H1 (cell line): ENCODE measurements around the gene RB1. TPM values are rescaled to one million over a fixed set of nuclear protein-coding genes. Genes with fewer than 3 reads are reported as not detected.

Experiments
- CTCF ChIA-PET: fragments of 300-600 bp; sonication (Branson Sonifier 250); formaldehyde crosslinking; loops from one replicate; lab custom pipeline; 2021; ENCODE audit not compliant: partially characterized antibody; lab: Charles Lee
- POLR2A ChIA-PET: fragments of 300-600 bp; sonication (Branson Sonifier 250); formaldehyde crosslinking; loops from one replicate; lab custom pipeline; 2021; ENCODE audit warnings: inconsistent platforms; ENCODE audit not compliant: partially characterized antibody; lab: Charles Lee
- DNase-seq, 2 experiments: peaks; one replicate each; pipeline versions ENCODE4 v3.0.0 to v3.0.0-alpha.2; 2010 to 2022; ENCODE audit warnings: low spot score in 2 of 2, low read depth in 1 of 2, mixed read lengths in 1 of 2
- FAIRE-seq: peaks from 2 replicates; lab custom pipeline; 2011; peaks lifted over from hg19 to GRCh38; lab: Jason Lieb, UNC
- H2AFZ ChIP-seq: 2 replicates; pipeline ENCODE4 v1.8.1; 2012; ENCODE audit warnings: low read length, inconsistent platforms
- H2AK5ac ChIP-seq: 2 replicates; pipeline ENCODE4 v1.6.1; 2013; ENCODE audit warnings: low read depth, low read length
- H2BK120ac ChIP-seq: replicated peaks from 2 replicates; pipeline ENCODE3; 2013; ENCODE audit warnings: low read depth, low read length, inconsistent platforms
- H2BK12ac ChIP-seq: 2 replicates; pipeline ENCODE4 v1.6.1; 2013; ENCODE audit warnings: low read depth, low read length
- H2BK15ac ChIP-seq: 2 replicates; pipeline ENCODE4 v1.6.1; 2013; ENCODE audit warnings: low read length
- H2BK20ac ChIP-seq: 2 replicates; pipeline ENCODE4 v1.6.1; 2013; ENCODE audit warnings: low read length
- H2BK5ac ChIP-seq: 2 replicates; pipeline ENCODE4 v1.6.1; 2013; ENCODE audit warnings: low read depth, low read length
- H3K14ac ChIP-seq: 2 replicates; pipeline ENCODE4 v1.6.1; 2013; ENCODE audit warnings: inconsistent platforms; ENCODE audit not compliant: insufficient read length
- H3K18ac ChIP-seq: 2 replicates; pipeline ENCODE4 v1.6.1; 2013; ENCODE audit warnings: low read length; ENCODE audit errors: extremely low read depth
- H3K23ac ChIP-seq: 2 replicates; pipeline ENCODE4 v1.6.1; 2013; ENCODE audit warnings: inconsistent platforms; ENCODE audit not compliant: insufficient read length
- H3K23me2 ChIP-seq: 2 replicates; pipeline ENCODE4 v1.6.1; 2013; ENCODE audit warnings: low read depth, low read length
- H3K27ac ChIP-seq: 2 replicates; pipeline ENCODE4 v1.6.1; 2011; ENCODE audit warnings: low read depth, low read length, inconsistent platforms
- H3K27me3 ChIP-seq, 4 experiments: replicated peaks in 1 of 4; 1 replicate in 1 of 4; 2 replicates in 3 of 4; pipeline versions ENCODE4 v1.6.1 to v1.8.1; 2011 to 2013; ENCODE audit warnings: low read length in 3 of 4, mild to moderate bottlenecking in 3 of 4, inconsistent platforms in 2 of 4, mixed read lengths in 2 of 4, moderate library complexity in 1 of 4; ENCODE audit not compliant: control insufficient read depth in 3 of 4, insufficient read depth in 3 of 4; ENCODE audit errors: extremely low read depth in 1 of 4
- H3K36me3 ChIP-seq, 4 experiments: 2 replicates each; pipeline versions ENCODE4 v1.6.1 to v1.8.1; 2011 to 2013; ENCODE audit warnings: mild to moderate bottlenecking in 4 of 4, low read length in 3 of 4, moderate library complexity in 2 of 4, control low read depth in 1 of 4, inconsistent platforms in 1 of 4; ENCODE audit not compliant: insufficient read depth in 4 of 4, control insufficient read depth in 2 of 4
- H3K4ac ChIP-seq: replicated peaks from 2 replicates; pipeline ENCODE3; 2013; ENCODE audit warnings: low read length, low read depth, mixed read lengths, inconsistent platforms; ENCODE audit not compliant: insufficient read length
- H3K4me1 ChIP-seq, 4 experiments: replicated peaks in 1 of 4; 1 replicate in 1 of 4; 2 replicates in 3 of 4; pipeline versions ENCODE4 v1.6.1 to v1.8.1; 2011 to 2013; ENCODE audit warnings: low read length in 3 of 4, inconsistent platforms in 2 of 4, mixed read lengths in 1 of 4; ENCODE audit not compliant: insufficient read depth in 4 of 4, control insufficient read depth in 3 of 4
- H3K4me2 ChIP-seq, 2 experiments: 2 replicates each; pipeline versions ENCODE4 v1.6.1 to v1.8.1; 2011 to 2013; ENCODE audit warnings: low read depth in 2 of 2, low read length in 2 of 2, control low read depth in 1 of 2, inconsistent platforms in 1 of 2, mild to moderate bottlenecking in 1 of 2; ENCODE audit not compliant: insufficient read depth in 1 of 2
- H3K4me3 ChIP-seq, 4 experiments: fragments of 200-600, 300-600 bp in 1 of 4; sonication (generic), shearing (Covaris generic), sonication (Bioruptor Twin) in 1 of 4; 2 replicates each; pipeline versions ENCODE4 v1.5.1 to v1.8.1; 2011 to 2016; ENCODE audit warnings: low read length in 4 of 4, low read depth in 3 of 4, control low read depth in 2 of 4, inconsistent platforms in 2 of 4, mild to moderate bottlenecking in 2 of 4, mixed read lengths in 1 of 4, moderate library complexity in 1 of 4; ENCODE audit not compliant: insufficient read depth in 2 of 4; ENCODE audit errors: extremely low read depth in 1 of 4
- H3K56ac ChIP-seq: replicated peaks from 2 replicates; pipeline ENCODE3; 2013; ENCODE audit warnings: low read depth, mild to moderate bottlenecking, mixed read lengths, low read length, inconsistent platforms; ENCODE audit not compliant: insufficient read length
- H3K79me1 ChIP-seq: 2 replicates; pipeline ENCODE4 v1.6.1; 2013; ENCODE audit warnings: low read depth, low read length, control low read depth
- H3K79me2 ChIP-seq, 2 experiments: 2 replicates each; pipeline versions ENCODE4 v1.6.1 to v1.8.1; 2012 to 2013; ENCODE audit warnings: low read length in 2 of 2, mild to moderate bottlenecking in 2 of 2, inconsistent platforms in 1 of 2; ENCODE audit not compliant: insufficient read depth in 2 of 2, control insufficient read depth in 1 of 2
- H3K9ac ChIP-seq, 4 experiments: replicated peaks in 1 of 4; 1 replicate in 1 of 4; 2 replicates in 3 of 4; pipeline versions ENCODE4 v1.6.1 to v1.8.1; 2011 to 2013; ENCODE audit warnings: low read depth in 3 of 4, low read length in 3 of 4, control low read depth in 2 of 4, mild to moderate bottlenecking in 2 of 4, moderate library complexity in 2 of 4, inconsistent platforms in 1 of 4; ENCODE audit errors: extremely low read depth in 1 of 4
- H3K9me3 ChIP-seq, 2 experiments: 2 replicates each; pipeline versions ENCODE4 v1.6.1 to v1.8.1; 2012 to 2013; ENCODE audit warnings: mild to moderate bottlenecking in 2 of 2, moderate library complexity in 2 of 2, control low read depth in 1 of 2, inconsistent platforms in 1 of 2, low read depth in 1 of 2, low read length in 1 of 2, mixed read lengths in 1 of 2; ENCODE audit not compliant: insufficient read depth in 2 of 2
- H4K20me1 ChIP-seq, 2 experiments: replicated peaks in 1 of 2; 2 replicates each; pipeline versions ENCODE3 to v1.8.1; 2011 to 2013; ENCODE audit warnings: inconsistent platforms in 2 of 2, low read length in 2 of 2, mild to moderate bottlenecking in 1 of 2; ENCODE audit not compliant: insufficient read depth in 2 of 2, control insufficient read depth in 1 of 2
- H4K5ac ChIP-seq: 2 replicates; pipeline ENCODE4 v1.6.1; 2013; ENCODE audit warnings: low read length, low read depth, mixed read lengths, inconsistent platforms; ENCODE audit not compliant: insufficient read length
- H4K8ac ChIP-seq: 2 replicates; pipeline ENCODE4 v1.8.0; 2013; ENCODE audit warnings: mild to moderate bottlenecking, moderate library complexity, low read length, inconsistent platforms; ENCODE audit not compliant: insufficient read depth; ENCODE audit errors: extremely low read depth
- H4K91ac ChIP-seq: replicated peaks from 2 replicates; pipeline ENCODE3; 2013; ENCODE audit warnings: low read length, mixed read lengths, inconsistent platforms; ENCODE audit not compliant: insufficient read length
- CREB1 ChIP-seq: IDR thresholded peaks from 2 replicates; pipeline ENCODE4 v1.6.1; 2012; ENCODE audit warnings: inconsistent platforms
- JUND ChIP-seq: IDR thresholded peaks from 2 replicates; pipeline ENCODE4 v1.6.1; 2011; ENCODE audit warnings: mild to moderate bottlenecking, improper control_type of control experiment, low read length
- WGBS, 2 experiments: shearing (Covaris generic) in 1 of 2; methylation state at CpG; one replicate each; pipeline versions ENCODE4 v1.1.6 to v1.1.7; 2013 to 2015; ENCODE audit warnings: low lambda C conversion rate in 2 of 2, mixed read lengths in 2 of 2, inconsistent platforms in 1 of 2, low coverage in 1 of 2, missing lambda C conversion rate in 1 of 2; ENCODE audit not compliant: insufficient replicate concordance in 2 of 2, insufficient coverage in 1 of 2, insufficient read length in 1 of 2; ENCODE audit errors: extremely low coverage in 1 of 2, missing lambda C conversion rate in 1 of 2; 5-methylcytosine and 5-hydroxymethylcytosine counted together
- polyA plus RNA-seq, 7 experiments: library from polyadenylated mRNA; depleted of rRNA in 3 of 7; stranded (reverse) in 5 of 7; unstranded in 2 of 7; fragments of >200 nt in 5 of 7; fragments of 200-250 nt in 2 of 7; gene quantifications; 1 replicate in 5 of 7; 2 replicates in 1 of 7; 4 replicates in 1 of 7; pipeline versions ENCODE4 v1.2.1 to v1.2.3, GENCODE V29; 2011 to 2013; ENCODE audit warnings: missing spikeins in 2 of 7, mixed read lengths in 2 of 7
- total RNA-seq: library from RNA; stranded (reverse); fragmentation: NEBNext Ultra II Directional; extraction: Animal tissue kit (Norgen Biotek cat#: 25700); gene quantifications from 2 replicates; pipeline ENCODE4 v1.2.1, GENCODE V29; 2021

RB1 gene
- total and polyA plus RNA-seq, 2 of the 8 experiments (the other 6 are each of a cell fraction or from before 2014, with no cell fraction given): 4.1 to 17.5 TPM

GRCh38 chr13:48403913-48404312 lies 100.4 kb downstream of the RB1 start:
- H3K9ac ChIP-seq: no peak overlapping the region
- no peak overlapping the region for H4K5ac ChIP-seq
- H2BK20ac ChIP-seq: no peak overlapping the region
- H3K4me1 ChIP-seq: no peaks in the 10 kb centered on the region
- DNase-seq (no peak), FAIRE-seq (no peak)
- no peaks in the 10 kb centered on the region for H3K79me2 ChIP-seq
- H4K8ac ChIP-seq: no peak overlapping the region
- no peak overlapping the region for H4K91ac ChIP-seq
- ChIA-PET POLR2A (no interaction called here), CTCF (no interaction called here)
- H3K36me3 ChIP-seq: no peaks in the 10 kb centered on the region
- H3K18ac ChIP-seq: no peak overlapping the region
- no peak overlapping the region for H2BK15ac ChIP-seq
- no peak overlapping the region for H3K4me3 ChIP-seq
- H3K23ac ChIP-seq: no peak overlapping the region
- no peaks in the 10 kb centered on the region for H3K27me3 ChIP-seq
- no peak overlapping the region for H2AFZ ChIP-seq
- H3K79me1 ChIP-seq: no peaks in the 10 kb centered on the region
- no peak overlapping the region for H3K27ac ChIP-seq
- TF ChIP-seq JUND (no peak), CREB1 (no peak)
- no peak overlapping the region for H2AK5ac ChIP-seq
- H3K4ac ChIP-seq: no peak overlapping the region
- no peak overlapping the region for H3K14ac ChIP-seq
- H3K9me3 ChIP-seq: no peaks in the 10 kb centered on the region
- no peak overlapping the region for H2BK5ac ChIP-seq
- no peaks in the 10 kb centered on the region for H4K20me1 ChIP-seq
- WGBS, 2 experiments: 93% methylated on average over 8 of the region's 8 CpGs; no CpG with 5 or more reads in 1 of the 2 experiments
- no peak overlapping the region for H2BK120ac ChIP-seq
- no peak overlapping the region for H2BK12ac ChIP-seq
- H3K56ac ChIP-seq: no peak overlapping the region
- H3K23me2 ChIP-seq: no peaks in the 10 kb centered on the region
- H3K4me2 ChIP-seq: no peak overlapping the region
